Measurements from ENCODE around the gene SEMA6B. TPM values are rescaled to one million over a fixed set of nuclear protein-coding genes. Genes with fewer than 3 reads are reported as not detected.

SEMA6B gene
- total and polyA plus RNA-seq, 2 donors (not counting 3 experiments of a cell fraction or from before 2014, with no cell fraction given) = 97.8 to 176 TPM

DNA sequence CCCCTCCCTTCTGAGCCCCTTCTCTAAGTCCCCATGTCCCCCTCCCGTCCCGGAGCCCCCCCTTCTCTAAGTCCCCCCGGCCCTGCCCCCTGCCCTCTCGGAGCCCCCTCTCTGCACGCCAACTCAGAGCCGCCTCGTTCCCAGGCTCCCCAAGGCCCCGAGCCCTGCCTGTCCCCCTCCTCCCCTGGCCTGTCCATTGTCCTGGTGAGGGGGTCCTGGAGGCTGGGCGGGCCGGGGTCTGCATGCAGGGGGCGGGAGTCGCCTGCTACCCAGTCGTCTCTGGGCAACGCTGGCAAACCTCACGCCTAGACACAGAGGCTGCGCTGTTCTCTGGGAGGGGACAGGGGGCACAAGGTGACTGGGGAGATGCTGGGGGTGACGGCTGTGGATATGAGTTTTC, 39.2 kb upstream of the SEMA6B start:
- no peaks in the 10 kb centered on the region for H4K20me1 ChIP-seq (replicated peaks; ENCODE audit: control insufficient read depth, extremely low read depth, insufficient read depth, low read length)
- BruUV-seq (replicated peaks) = no TSS peak
- dilution Hi-C loops (cut with MboI; ENCODE audit: extremely low pct_ligation_motif_present, low sequenced_read_pairs) = no loop called here
- peaks cover 0 to 4% of the 10 kb centered on the region in 2 experiments for H3K27me3 ChIP-seq (ENCODE audit: control insufficient read depth in 2 of 2, insufficient read depth in 2 of 2, low read length in 2 of 2)
- H3K9me1 ChIP-seq (replicated peaks; ENCODE audit: control insufficient read depth, extremely low read depth, insufficient read depth, low read length) = no peaks in the 10 kb centered on the region
- FAIRE-seq = no peak
- H3K9me3 ChIP-seq (replicated peaks; ENCODE audit: control insufficient read depth, insufficient read depth, low read length) = no peaks in the 10 kb centered on the region
- no peaks in the 10 kb centered on the region for H3K79me2 ChIP-seq (ENCODE audit: control insufficient read depth, insufficient read depth, low read length)
- H3K36me3 ChIP-seq (ENCODE audit: control insufficient read depth in 2 of 2, extremely low read depth in 1 of 2, insufficient read depth in 2 of 2, low read length in 2 of 2) = no peaks in the 10 kb centered on the region
- H3K4me3 ChIP-seq (replicated peaks in 1 of 3; ENCODE audit: insufficient read depth in 1 of 3, low read depth in 1 of 3, low read length in 3 of 3) = no peak overlapping the region
- CTCF ChIA-PET = interaction anchor here (2.2 to 6.6 kb wide), 2 partner anchors 35 to 37 kb away, joined by 7 to 57 read pairs; no protein-coding TSS in a partner anchor
- no peak overlapping the region for H3K27ac ChIP-seq (ENCODE audit: insufficient read depth, low read depth, low read length)
- H2AFZ ChIP-seq (ENCODE audit: low read depth, low read length) = no peak overlapping the region
- H3K4me1 ChIP-seq (ENCODE audit: control insufficient read depth, extremely low read depth, insufficient read depth, low read length) = no peaks in the 10 kb centered on the region
- DNase-seq (ENCODE audit: low read depth, low spot score) = no peak
- POLR2A ChIA-PET = no interaction called here
- H3K9ac ChIP-seq (replicated peaks; ENCODE audit: extremely low read depth, insufficient read depth, low read length) = no peak overlapping the region
- no peak overlapping the region for H3K4me2 ChIP-seq (ENCODE audit: insufficient read depth, low read length)
- intact Hi-C loops (cut with micrococcal nuclease) = no loop called here
- TF ChIP-seq MYC (IDR thresholded peaks at IDR 0.05; ENCODE audit: low read depth, low read length) (no peak), FOS (IDR thresholded peaks at IDR 0.05; ENCODE audit: borderline replicate concordance, insufficient read depth, low read length) (no peak), GATA2 (IDR thresholded peaks at IDR 0.05; ENCODE audit: insufficient read depth, insufficient read length, low read depth, low read length) (no peak), JUN (IDR thresholded peaks at IDR 0.05; ENCODE audit: borderline replicate concordance, insufficient read depth, insufficient read length, low read depth) (no peak), EZH2 (IDR thresholded peaks at IDR 0.05; ENCODE audit: borderline replicate concordance, low read depth, low read length, severe bottlenecking) (no peak), POLR2A (IDR thresholded peaks at IDR 0.05; ENCODE audit: low read depth, low read length) (no peak), POLR2AphosphoS5 (IDR thresholded peaks at IDR 0.05; ENCODE audit: insufficient read depth, low read depth, low read length) (no peak)
- TF ChIP-seq, protein P1, sequence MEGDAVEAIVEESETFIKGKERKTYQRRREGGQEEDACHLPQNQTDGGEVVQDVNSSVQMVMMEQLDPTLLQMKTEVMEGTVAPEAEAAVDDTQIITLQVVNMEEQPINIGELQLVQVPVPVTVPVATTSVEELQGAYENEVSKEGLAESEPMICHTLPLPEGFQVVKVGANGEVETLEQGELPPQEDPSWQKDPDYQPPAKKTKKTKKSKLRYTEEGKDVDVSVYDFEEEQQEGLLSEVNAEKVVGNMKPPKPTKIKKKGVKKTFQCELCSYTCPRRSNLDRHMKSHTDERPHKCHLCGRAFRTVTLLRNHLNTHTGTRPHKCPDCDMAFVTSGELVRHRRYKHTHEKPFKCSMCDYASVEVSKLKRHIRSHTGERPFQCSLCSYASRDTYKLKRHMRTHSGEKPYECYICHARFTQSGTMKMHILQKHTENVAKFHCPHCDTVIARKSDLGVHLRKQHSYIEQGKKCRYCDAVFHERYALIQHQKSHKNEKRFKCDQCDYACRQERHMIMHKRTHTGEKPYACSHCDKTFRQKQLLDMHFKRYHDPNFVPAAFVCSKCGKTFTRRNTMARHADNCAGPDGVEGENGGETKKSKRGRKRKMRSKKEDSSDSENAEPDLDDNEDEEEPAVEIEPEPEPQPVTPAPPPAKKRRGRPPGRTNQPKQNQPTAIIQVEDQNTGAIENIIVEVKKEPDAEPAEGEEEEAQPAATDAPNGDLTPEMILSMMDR (IDR thresholded peaks at IDR 0.05; ENCODE audit: extremely low read depth in 1 of 2, insufficient read depth in 1 of 2, low read depth in 1 of 2, low read length in 2 of 2) = no peak
- TF ChIP-seq, protein P2, sequence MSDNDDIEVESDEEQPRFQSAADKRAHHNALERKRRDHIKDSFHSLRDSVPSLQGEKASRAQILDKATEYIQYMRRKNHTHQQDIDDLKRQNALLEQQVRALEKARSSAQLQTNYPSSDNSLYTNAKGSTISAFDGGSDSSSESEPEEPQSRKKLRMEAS (IDR thresholded peaks at IDR 0.05; ENCODE audit: insufficient read depth, insufficient read length) = no peak

Data from endothelial cell of umbilical vein (primary cell).